ENCODE measurements around the gene MAGED1. TPM values are rescaled to one million over a fixed set of nuclear protein-coding genes. Genes with fewer than 3 reads are reported as not detected.

The MAGED1 gene
- total and polyA plus RNA-seq, 2 donors = 50.3 to 131 TPM

- Histone ChIP-seq H3K36me3 (ENCODE audit: insufficient read depth) (no peaks in the 10 kb centered on the region), H3K27ac (ENCODE audit: low read depth) (no peak overlapping the region), H3K4me3 (ENCODE audit: low read depth, low read length) (no peak overlapping the region), H3K4me1 (ENCODE audit: insufficient read depth) (no peaks in the 10 kb centered on the region)
- WGBS = 82% methylated on average over 1 of the region's 1 CpG
- DNase-seq (ENCODE audit: extremely low spot score) = no peak
Observed at GRCh38 chrX:51922561-51922960, 29.1 kb downstream of the MAGED1 start.

- Histone ChIP-seq H3K4me1 (ENCODE audit: insufficient read depth) (no peaks in the 10 kb centered on the region), H3K4me3 (ENCODE audit: low read depth, low read length) (no peak overlapping the region), H3K27ac (ENCODE audit: low read depth) (no peak overlapping the region), H3K36me3 (ENCODE audit: insufficient read depth) (no peaks in the 10 kb centered on the region)
- DNase-seq (ENCODE audit: extremely low spot score) = no peak
- 51% methylated on average over 3 of the region's 3 CpGs for WGBS
Observed at GRCh38 chrX:51931566-51932150, 38.2 kb downstream of the MAGED1 start.

Small RNA genes within 50 kb of the gene (small RNA-seq; reads per million reads assigned to genes)
- not detected for gene AL929410.2
- not detected for gene RNU6-504P

Other genes with a start within 250 kb of the MAGED1 start
- gene CENPVL2, start 210.8 kb upstream of the MAGED1 start, total RNA-seq = not detected
- not detected for gene CENPVL2, start 210.8 kb upstream of the MAGED1 start, polyA plus RNA-seq
- not detected for gene CENPVL1, start 183.1 kb upstream of the MAGED1 start, total RNA-seq
- gene CENPVL1, start 183.1 kb upstream of the MAGED1 start, polyA plus RNA-seq = not detected
- 11.6 TPM for gene GSPT2, start 150.2 kb upstream of the MAGED1 start, total RNA-seq
- 9.2 TPM for gene GSPT2, start 150.2 kb upstream of the MAGED1 start, polyA plus RNA-seq
- gene MAGED4B, start 175.6 kb downstream of the MAGED1 start, total RNA-seq = 33.6 TPM
- 2.7 TPM for gene MAGED4B, start 175.6 kb downstream of the MAGED1 start, polyA plus RNA-seq

All from urinary bladder (tissue), 4 donors.